Midbrain (tissue), 1 donor: ENCODE measurements around the gene GALR2.
"Not testable (repeated sequence)": the region's sequence is repeated elsewhere in the genome, so short reads cannot be mapped to it uniquely, and the experiment has no call there.

Source experiments
- DNase-seq: peaks from one replicate; lab custom pipeline; 2025; lab: John Stamatoyannopoulos, UW

GALR2 gene

DNA sequence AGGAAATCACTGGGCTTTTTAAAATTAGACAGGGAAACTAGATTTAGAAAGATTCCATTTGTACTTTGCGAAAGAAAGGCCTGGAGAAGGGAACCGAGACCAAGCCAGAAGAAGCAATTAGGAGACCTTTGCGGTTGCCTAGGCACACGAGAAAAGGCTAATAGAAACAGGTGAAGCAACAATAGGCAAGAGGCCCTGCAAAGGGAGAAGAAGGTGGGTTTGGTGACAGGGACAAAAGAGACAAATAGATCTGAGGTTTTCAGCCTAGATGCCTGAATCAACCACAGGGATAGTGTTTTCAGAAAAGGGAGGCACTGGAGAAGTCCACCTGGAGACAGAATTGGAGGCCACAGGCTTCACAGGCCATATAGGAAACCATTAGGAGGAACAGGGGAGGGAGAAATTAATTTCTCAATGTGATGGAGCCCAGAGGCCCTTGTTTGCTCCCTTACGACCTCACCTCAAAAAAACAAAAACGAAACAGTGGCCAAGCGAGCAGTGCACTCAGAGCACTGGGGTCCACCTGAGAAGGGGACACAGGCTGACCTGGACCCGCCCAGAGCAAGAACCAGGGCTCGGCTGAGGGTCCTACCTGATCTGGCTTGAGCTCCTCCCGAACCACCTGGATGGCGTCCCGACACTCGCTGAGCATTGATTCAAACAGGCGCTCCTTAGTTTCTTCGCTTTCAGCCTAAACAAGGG, 24.6 kb upstream of the GALR2 start:
- DNase-seq, result no peak

DNA sequence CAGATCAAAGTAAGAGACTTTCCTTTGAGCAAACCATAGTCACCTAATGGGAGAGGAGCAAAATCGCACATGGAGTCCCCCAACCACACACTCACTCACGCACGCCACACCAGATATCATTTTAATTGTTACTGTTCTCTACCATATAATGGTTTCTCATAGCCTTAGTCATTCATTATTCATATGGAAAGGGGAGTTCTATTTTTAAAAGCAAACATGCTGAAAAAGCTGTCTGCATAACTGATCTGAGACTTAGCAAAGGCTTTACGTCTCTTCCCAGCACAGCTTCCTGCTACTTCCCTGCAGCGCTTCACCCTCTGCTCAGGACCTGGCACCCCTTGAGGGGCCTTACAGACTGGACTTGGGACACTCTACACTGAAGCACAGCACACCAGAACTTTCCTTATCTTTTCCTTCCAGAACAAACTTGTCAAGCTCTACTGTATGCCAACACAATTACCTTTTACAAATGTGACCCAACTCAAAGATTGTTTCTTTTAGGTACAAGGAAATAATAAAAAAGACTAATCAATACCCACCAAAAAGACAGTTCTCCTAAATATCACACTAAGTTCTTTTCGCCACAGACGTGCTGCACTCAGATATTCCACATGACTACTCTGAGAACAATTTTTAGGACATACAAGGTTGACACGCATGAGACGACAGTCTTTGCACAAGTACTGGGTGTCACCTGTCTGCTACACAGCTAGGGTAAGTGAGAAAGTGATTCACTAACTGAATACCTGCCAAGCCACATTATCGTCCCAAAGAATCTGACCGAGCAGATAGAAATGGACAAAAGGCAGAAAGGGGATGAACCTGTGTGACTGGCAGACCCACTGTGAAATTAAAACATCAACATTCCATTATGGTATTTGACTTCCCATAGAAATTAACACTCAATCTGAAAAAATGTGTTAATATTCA, 23.8 kb upstream of the GALR2 start:
- DNase-seq, result no peak

DNA sequence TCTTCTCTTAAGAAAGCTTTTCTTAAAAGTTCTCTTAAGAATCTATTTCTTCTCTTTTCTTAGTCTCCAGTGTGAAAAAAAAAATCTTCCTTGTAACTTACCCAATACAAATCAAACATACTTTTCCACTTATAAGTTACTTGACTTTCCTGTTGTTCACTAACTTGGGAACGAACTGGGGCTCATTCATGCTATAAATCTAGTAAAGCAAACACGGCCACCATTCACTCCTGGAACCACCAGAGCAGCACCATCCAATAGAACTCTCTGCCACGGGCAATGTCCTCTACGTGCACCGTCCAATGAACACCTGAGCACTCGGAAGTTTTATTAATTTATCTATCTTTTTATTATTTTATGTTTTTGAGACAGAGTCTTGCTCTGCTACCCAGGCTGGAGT, 23.0 kb upstream of the GALR2 start:
- DNase-seq, result no peak

DNA sequence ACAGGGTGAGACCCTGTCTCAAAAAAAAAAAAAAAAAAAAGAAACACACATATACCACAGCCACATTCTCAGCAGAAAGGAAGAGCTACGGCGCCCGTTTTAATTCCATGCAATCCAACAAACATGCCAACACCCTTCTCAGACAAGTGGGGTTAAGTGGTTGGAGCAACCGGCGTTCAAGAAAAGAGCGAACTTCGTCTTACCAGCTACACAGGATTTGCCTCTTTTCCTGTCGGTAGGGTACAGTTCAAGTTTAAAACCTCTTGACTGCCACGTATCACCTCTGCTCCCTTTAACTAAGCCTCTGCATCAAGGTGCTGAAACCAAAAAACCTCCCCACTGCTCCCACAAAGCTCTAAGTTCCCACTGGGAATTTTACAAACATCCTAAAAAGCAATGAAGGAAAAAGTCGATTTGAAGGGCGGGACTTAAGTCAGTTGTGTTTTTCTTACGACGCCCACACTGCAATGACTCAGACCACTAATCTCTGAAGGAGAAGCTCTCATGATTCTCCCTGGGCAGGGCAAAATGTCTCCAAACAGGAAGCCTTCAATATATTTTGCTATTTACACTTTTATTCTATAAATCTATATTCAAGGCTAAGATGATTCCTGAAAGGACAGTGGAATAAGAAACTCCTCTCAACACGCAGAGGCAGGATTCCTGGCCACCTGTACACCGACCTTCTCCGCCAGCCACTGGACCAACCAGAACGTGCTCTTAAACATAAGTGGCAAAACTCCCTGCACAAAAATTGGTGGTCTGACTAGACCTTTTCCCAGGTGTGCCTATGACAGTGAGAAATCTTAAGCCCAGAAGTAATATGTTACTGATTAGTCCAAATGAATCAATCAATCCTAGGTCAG, 21.1 kb upstream of the GALR2 start:
- no peak for DNase-seq

DNA sequence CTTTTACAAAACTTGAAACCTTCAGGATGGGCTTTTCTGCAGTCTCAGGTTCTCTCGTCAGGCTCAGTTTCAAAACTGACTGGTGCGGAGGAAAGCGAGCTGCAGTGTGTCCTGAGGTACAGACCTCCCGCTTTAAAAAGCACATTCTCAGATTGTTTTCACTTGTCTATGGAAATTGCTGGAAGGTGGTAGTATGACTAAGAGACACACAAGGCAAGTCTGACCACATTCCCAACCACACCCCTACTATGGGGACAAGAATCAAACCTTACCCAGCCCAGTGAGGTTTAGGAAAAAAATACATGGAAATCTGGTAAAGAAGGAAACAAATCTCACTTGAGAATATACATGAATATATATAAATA, 20.5 kb upstream of the GALR2 start:
- DNase-seq, result no peak

DNA sequence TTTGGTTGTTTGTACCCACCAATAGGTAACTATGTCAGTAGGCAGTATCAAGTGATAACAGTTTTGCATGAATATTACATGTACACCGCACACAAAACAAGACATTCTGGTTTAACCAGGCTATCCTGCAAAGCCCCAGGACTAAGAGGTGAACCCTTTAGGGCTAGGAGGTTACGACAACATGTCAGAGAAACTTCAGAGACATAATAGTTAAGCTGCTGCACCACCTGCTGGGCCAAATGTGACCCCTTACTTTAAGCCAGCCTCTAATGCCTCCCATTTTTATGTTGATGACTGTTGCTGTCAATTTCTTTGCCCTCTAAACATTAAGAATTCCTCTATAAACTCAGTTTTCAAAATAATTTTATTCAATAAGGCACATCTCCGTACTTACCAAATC, 17.7 kb upstream of the GALR2 start:
- DNase-seq, result no peak

DNA sequence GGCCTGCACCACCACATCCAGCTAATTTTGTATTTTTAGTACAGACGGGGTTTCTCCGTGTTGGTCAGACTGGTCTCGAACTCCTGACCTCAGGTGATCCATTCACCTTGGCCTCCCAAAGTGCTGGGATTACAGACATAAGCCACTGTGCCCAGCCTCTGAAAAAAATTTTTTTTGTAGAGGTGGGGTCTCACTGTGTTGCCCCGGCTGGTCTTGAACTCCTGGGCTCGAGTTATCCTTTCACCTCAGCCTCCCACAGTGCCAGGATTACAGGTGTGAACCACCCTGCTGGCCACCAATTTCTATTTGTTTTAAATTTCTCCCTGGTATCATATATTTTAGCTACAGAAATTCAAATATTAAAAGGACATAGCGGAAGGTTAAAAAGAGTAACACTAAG, 16.3 kb upstream of the GALR2 start:
- DNase-seq, result not testable (repeated sequence)

DNA sequence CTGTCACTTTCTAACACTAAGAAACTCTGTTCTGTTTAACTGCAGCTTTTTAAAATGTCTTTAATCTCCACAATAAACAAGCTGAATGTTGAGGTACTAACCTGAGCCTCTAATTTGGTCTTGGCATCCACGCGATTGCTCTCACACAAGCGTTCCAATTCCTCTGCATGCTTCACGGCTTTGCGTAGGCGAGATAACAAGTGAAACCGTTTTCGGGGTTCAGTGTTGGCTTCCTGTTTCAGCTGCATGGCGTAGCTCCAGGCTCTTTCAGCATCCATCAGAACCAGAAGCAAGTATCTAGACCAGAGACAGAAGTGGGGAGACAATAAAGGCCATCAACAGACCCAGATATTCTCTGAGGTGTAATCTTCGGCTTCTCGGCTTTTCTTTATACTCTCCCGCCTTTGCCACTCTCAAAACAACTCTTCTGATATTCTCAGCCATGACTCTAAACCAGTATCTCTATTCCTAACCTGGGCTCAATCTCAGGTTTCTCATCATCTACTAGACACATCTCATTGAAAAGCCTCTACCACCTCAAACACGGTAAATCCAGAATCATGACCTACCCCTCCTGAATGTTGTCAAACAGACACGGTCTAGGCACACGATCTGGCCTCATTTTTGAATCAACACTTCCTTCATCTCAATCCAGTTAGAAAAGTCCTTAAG, 10.6 kb upstream of the GALR2 start:
- no peak for DNase-seq

DNA sequence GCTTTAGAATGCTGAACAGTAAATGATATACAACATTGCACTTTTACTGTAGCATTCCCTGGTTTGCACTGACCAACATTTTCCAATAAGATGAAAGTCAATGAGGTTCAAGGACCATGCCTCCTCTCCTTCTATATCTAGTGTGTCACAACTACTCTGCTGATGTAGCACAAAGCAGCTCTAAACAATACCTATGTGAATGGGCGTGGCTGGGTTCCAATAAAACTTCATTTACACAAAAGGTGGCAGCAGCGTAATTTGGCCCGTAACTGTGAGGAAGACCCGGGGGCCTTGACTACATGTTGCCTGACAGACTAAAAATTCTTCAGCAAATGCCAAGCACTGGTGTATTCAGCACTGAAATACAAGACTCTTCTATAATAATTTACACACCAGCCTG, 8.8 kb upstream of the GALR2 start:
- DNase-seq, result no peak

DNA sequence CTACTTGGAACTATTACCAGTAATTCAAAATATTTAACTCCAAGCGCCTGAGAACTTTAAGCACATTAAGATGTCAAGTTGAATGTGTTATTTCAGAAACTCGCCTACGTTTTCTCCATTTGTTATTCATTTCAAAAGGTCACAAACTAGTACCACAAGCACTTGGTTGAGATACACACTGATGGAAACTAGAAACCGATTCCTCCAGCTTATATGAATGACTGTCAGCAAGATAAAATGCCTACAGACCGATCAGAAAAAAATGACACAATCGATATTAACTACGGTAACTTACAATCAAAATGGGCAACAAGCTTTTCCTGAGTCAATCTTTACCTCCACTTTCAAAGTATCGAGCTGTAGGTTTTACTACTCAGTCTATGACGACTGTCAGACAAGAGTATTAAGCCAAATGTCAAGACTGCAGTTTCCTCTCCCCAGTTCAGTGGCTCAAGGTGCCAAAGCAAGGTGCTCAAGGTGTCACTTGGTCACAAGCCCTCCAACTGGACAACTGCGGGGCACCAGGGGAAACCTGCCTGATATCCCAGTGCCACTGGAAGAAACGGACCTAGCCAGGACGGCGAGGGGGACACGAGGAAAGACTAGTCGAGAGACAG, 2.9 kb upstream of the GALR2 start:
- no peak for DNase-seq

DNA sequence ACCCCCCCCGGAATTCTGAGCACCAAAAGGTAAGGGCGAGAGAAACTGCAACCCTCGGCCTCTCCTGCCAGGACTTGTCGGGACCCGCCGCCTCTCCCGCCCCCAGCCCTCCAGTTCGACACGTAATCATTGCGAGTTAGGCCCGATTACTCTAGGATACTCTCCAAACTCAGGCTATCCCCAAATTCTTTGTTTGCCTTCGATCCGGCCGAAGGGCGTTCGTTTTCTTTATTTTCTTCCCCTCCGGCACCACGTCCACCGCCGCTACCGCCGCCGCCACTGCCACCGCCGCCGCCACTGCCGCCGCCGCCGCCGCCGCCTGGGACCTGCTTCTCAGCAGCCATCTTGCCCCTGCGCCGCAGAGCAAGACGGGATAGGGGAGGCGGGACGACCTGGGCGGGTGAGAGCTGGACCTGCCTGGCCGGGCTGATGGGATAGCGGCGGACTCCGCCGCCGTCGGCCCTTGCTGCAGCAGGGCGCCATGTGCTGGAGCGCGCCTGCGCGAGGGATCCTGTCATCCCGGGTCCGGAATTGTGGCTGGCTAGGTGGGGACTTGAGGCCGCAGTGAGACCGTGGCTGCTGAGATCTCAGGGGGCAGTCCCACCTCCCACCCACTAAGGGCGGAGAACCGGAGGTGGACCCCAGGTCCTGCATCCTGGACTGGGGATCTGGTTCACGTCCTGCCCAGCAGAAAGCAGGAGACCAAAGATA, 2.3 kb upstream of the GALR2 start, which contains the start of gene SRP68:
TSS of gene SRP68 (minus strand) at position 370 of the 711 bp plus-strand sequence. CDS start at position 344, 26 bp downstream.
- DNase-seq, result peak; percentile 95

DNA sequence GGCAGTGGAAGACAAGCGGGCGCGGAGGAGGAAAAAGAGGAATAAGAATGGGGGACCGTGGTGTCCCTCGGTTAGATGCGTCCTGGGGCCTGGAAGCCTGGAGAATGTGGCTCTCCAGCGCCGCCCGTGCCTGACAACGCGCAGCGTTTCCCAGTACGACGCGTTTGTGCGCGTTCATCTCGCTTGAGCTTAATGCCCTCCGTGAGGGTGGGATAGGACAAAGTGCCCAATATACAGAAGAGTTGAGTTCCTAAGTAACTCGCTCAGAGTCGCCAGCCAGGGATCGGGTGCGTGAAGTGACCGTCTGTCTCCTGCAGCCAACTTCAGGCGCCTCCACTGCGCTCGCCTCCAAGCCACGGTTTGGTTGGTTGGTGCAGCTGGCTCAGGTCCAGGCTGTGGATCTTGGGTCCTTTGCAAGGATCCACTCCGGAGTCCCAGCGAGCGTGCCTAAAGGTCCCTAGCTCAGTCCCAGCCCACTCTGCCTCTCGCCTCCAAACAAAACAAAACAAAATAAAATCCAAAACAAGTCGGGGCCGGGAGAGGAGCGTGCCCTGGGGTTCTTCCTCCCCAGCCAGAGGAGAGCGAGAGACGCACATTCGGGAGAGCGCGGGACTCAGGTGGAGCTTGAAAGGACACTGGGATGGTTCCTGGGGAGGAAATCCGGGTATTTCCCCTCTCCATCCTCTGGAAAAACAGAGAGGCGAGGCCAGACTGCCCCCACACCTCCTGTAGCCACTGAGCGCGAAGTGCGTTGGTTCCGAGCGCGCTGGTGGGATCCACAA, 974 bp downstream of the GALR2 start:
- no peak for DNase-seq

DNA sequence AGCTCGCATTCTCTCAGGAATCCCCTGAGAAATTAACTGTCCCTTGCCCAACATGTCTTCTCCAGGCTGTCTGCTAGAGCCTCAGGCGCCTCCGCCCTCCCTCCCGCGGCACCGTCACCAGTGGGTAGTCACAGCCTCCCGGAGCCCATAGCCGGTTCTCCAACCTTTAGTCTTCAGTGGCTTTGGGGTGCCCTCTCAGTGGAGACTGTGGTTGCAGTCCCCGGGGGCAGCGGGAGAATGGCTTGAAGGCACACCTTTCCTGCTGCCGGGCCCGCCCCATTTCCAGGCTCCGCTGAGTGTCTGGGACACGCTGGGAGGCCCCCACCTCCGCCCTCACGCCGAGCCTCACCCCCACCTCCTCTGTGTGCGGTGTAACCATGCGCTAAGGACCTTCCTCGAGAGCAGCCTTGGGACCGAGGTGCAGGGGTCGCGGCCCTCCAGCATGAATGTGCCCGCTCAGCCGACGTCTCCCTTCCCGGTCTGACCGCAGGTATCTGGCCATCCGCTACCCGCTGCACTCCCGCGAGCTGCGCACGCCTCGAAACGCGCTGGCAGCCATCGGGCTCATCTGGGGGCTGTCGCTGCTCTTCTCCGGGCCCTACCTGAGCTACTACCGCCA, 1.7 kb downstream of the GALR2 start:
- no peak for DNase-seq

DNA sequence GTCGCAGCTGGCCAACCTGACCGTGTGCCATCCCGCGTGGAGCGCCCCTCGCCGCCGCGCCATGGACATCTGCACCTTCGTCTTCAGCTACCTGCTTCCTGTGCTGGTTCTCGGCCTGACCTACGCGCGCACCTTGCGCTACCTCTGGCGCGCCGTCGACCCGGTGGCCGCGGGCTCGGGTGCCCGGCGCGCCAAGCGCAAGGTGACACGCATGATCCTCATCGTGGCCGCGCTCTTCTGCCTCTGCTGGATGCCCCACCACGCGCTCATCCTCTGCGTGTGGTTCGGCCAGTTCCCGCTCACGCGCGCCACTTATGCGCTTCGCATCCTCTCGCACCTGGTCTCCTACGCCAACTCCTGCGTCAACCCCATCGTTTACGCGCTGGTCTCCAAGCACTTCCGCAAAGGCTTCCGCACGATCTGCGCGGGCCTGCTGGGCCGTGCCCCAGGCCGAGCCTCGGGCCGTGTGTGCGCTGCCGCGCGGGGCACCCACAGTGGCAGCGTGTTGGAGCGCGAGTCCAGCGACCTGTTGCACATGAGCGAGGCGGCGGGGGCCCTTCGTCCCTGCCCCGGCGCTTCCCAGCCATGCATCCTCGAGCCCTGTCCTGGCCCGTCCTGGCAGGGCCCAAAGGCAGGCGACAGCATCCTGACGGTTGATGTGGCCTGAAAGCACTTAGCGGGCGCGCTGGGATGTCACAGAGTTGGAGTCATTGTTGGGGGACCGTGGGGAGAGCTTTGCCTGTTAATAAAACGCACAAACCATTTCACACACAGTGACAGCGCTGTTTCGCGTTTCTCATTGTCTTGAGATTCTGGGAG, 2.4 kb downstream of the GALR2 start:
- no peak for DNase-seq

DNA sequence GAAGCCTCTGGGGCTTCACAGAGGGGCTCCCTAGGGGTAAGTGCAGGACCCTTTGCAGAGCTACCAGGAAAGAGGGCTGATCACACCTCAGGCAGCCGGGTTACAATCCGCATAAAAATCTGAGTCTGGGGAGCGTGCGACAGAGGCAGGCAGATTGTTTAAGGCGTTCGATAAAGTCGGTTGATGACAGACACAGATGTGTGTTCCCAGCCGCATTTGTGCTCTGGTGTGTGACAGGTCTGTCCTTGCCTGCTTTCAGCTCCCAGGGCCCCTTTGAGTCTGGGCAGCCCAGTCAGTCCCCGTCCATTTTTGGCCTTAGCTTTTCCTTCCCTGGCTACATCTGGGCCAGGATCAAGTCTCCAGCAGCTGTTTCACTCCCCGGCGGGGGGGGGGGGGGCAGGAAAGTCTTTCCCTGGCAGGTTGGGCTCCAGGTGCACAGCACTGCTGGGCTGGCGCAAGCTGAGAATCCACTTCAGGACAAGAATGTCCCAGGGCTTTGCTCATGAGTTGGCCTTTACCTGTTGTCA, 3.1 kb downstream of the GALR2 start:
- no peak for DNase-seq

DNA sequence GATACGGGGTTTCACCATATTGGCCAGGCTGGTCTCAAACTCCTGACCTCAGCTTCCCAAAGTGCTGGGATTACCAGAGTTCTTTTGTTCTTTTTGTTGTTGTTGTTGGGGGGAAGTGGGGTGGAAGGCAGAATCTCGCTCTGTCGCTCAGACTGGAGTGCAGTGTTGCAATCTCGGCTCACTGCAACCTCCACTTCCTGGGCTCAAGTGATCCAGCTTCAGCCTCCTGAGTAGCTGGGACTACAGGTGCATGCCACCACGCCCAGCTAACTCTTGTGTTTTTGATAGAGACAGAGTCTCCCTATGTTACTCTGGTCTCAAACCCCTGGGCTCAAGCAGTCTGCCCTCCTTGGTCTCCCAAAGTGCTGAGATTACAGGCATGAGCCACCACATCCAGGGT, 3.8 kb downstream of the GALR2 start:
- not testable (repeated sequence) for DNase-seq

DNA sequence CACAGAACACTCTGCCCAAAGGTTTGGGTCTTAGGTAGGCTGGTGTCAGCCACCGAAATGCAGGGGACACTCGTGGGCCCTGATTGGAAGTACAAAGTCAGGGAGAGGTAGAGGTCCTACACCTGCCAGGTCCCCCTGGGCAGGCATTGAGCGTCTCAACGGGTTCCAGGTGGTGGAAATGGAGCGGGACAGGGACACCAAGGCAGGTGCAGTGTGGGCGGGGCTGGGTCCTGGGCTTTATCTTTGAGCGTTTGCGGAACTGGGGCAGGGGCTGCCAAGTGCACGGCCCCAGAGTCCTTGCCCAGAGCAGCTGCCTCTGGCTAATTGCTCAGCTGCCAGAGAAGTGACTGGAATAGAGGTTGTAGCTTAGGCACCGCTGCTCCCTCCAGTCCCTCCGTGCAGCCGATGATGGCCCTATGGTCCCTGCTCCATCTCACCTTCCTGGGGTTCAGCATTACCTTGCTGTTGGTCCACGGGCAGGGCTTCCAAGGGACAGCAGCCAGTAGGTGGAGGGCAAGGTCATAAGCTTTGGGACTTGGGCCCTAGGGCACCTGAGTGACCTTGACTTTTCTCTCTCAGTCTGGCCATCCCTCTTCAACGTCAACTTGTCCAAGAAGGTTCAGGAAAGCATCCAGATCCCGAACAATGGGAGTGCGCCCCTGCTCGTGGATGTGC, 4.4 kb downstream of the GALR2 start, which contains the start of gene ZACN:
TSS of gene ZACN (plus strand) at position 323 of the 675 bp plus-strand sequence. CDS start at position 406, 83 bp downstream.
- no peak for DNase-seq
